AG04450 (cell line): ENCODE measurements around the gene NR2C1. TPM values are rescaled to one million over a fixed set of nuclear protein-coding genes. Genes with fewer than 3 reads are reported as not detected.

ENCODE experiments used
- CTCF ChIA-PET: fragments of 300-600, 350-600 bp; formaldehyde crosslinking; extraction: SDS; loops from one replicate; lab custom pipeline; 2022; ENCODE audit warnings: antibody characterized with exemption, inconsistent platforms; lab: Charles Lee
- POLR2A ChIA-PET: fragments of 350-600 bp; formaldehyde crosslinking; extraction: SDS; loops from one replicate; lab custom pipeline; 2021; ENCODE audit warnings: antibody characterized with exemption, inconsistent platforms; lab: Yijun Ruan, JAX
- DNase-seq: peaks from one replicate; pipeline ENCODE4 v3.0.0-alpha.2; 2011; ENCODE audit warnings: low read depth, low spot score
- H3K27ac ChIP-seq: one replicate; pipeline ENCODE4 v1.5.1; 2012; ENCODE audit warnings: low read depth, low read length, control low read depth
- H3K27me3 ChIP-seq: one replicate; pipeline ENCODE4 v1.6.0; 2012; ENCODE audit warnings: low read length; ENCODE audit not compliant: control insufficient read depth, insufficient read depth
- H3K4me3 ChIP-seq: 2 replicates; pipeline ENCODE4 v1.5.1; 2011; ENCODE audit warnings: mild to moderate bottlenecking, low read depth, low read length, control low read depth
- H3K9me3 ChIP-seq: 2 replicates; pipeline ENCODE4 v1.5.1; 2012; ENCODE audit warnings: low read length; ENCODE audit not compliant: control insufficient read depth, insufficient read depth
- CTCF ChIP-seq: IDR thresholded peaks from 2 replicates; pipeline ENCODE4 v1.5.1; 2011; ENCODE audit warnings: low read depth, low read length, control low read depth, inconsistent platforms
- polyA plus RNA-seq: library from polyadenylated mRNA; depleted of rRNA; stranded (reverse); fragments of >200 nt; gene quantifications from 2 replicates; pipeline ENCODE4 v1.2.3, GENCODE V29; 2011

The NR2C1 gene
- polyA plus RNA-seq, 1 experiment: 32.8 TPM

GRCh38 chr12:95014554-95014953 is 58.9 kb downstream of the NR2C1 start:
- no peak for DNase-seq
- H3K4me3 ChIP-seq: no peak overlapping the region
- no peaks in the 10 kb centered on the region for H3K9me3 ChIP-seq
- no peaks in the 10 kb centered on the region for H3K27me3 ChIP-seq
- TF ChIP-seq CTCF: no peak
- no peak overlapping the region for H3K27ac ChIP-seq
- POLR2A ChIA-PET: no interaction called here
- CTCF ChIA-PET: no interaction called here

DNA sequence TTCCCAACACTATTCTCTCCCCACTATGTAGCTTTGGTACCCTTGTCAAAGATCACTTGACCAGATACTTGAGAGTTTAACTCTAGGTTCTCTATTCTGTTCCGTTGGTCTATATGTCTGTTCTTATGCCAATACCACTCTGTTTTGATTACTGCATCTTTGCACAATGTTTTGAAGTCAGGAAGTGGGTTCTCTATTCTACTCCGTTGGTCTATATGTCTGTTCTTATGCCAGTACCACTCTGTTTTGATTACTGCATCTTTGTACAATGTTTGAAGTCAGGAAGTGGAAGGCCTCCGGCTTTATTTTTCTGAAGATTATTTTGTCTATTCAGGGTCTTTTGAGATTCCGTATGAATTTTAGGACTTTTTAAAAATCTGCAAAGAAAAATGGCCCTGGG is 67.2 kb downstream of the NR2C1 start:
- peaks cover 11% of the 10 kb centered on the region for H3K9me3 ChIP-seq
- no peak for TF ChIP-seq CTCF
- H3K27me3 ChIP-seq: no peaks in the 10 kb centered on the region
- no peak for DNase-seq
- H3K27ac ChIP-seq: no peak overlapping the region
- H3K4me3 ChIP-seq: no peak overlapping the region
- ChIA-PET CTCF (no interaction called here), POLR2A (no interaction called here)

DNA sequence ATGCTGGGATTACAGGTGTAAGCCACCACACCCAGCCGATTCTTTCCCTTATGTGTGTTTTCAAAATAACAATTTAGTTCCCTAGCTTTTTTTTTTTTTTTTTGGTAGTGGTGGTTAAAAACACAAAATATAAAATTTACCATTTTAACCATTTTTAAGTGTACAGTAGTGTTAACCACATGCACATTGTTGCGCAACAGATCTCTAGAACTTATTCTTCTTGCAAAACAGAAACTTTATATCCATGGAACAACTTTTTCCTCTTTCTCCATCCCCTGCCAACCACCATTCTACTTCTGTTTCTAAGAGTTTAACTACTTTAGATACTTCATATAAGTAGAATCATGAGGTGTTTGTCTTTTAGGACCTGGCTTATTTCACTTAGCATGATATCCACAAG is 68.8 kb downstream of the NR2C1 start:
- Histone ChIP-seq H3K4me3 (no peak overlapping the region), H3K27ac (no peak overlapping the region), H3K9me3 (peaks cover 11% of the 10 kb centered on the region), H3K27me3 (no peaks in the 10 kb centered on the region)
- POLR2A ChIA-PET: interaction anchor here (1.7 kb wide), 1 partner anchor 11 kb away, joined by 7 read pairs; no protein-coding TSS in a partner anchor
- no peak for DNase-seq
- CTCF ChIA-PET: no interaction called here
- TF ChIP-seq CTCF: no peak

- no peaks in the 10 kb centered on the region for H3K27me3 ChIP-seq
- H3K4me3 ChIP-seq: peak overlapping the region; percentile 90
- POLR2A ChIA-PET: interaction anchor here (0.5 to 1.7 kb wide), 7 partner anchors 10 to 563 kb away, joined by 3 to 9 read pairs (median 7); no protein-coding TSS in a partner anchor
- peaks cover 11% of the 10 kb centered on the region for H3K9me3 ChIP-seq
- DNase-seq: no peak
- CTCF ChIA-PET: interaction anchor here (1.2 kb wide), 1 partner anchor 69 kb away, joined by 7 read pairs; the partner anchor contains the start of gene NR2C1
- H3K27ac ChIP-seq: peak overlapping the region; percentile 39
- TF ChIP-seq CTCF: no peak
These were observed 69.5 kb downstream of the NR2C1 start for GRCh38 chr12:95003921-95004272.

DNA sequence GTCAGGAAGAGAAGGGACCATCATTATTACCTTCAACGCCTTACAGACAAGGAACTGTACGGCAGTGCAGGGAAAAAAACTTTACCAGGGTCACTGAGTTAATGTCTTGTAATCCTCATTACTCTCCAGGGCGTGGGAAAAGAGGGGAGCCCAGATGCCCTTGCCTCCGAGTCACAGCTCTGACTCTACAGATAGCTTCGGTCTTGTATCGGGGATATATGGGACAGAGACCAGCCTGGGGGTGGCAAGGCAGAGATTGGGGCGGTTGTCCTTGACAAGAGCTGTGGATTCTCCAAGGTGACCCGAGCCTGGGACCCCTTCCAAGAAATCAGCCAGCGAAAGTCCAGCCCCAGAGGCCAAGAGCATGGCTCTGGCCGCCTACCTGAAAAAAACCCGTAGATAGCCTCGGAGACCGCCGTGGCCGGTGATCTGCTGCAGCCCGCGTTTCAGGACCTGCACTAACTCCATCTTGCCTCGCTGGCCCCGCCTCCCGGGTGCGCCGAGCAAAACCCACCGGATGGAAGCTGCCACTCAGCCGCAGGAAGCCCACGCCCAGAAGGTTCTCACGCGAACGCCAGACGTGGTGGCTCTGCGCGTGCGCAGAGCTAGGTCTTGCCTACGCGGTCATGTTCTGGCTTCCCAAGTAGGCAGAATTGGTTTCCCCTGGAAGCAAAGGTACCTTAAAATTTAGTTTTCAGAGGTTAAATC is 70.1 kb downstream of the NR2C1 start, which contains the start of gene NDUFA12:
NDUFA12 (minus strand) TSS at position 485 of the 708 bp plus-strand sequence; CDS start at position 468, 17 bp downstream.
- CTCF ChIA-PET: interaction anchor here (1.2 kb wide), 1 partner anchor 70 kb away, joined by 7 read pairs; the partner anchor contains the start of gene NR2C1
- POLR2A ChIA-PET: interaction anchor here (0.5 to 1.7 kb wide), 9 partner anchors 9 to 1491 kb away, joined by 3 to 9 read pairs (median 7); no protein-coding TSS in a partner anchor

More for the DNA sequence above, 70.1 kb downstream of the NR2C1 start, which contains the start of gene NDUFA12:
- peaks cover 6% of the 10 kb centered on the region for H3K9me3 ChIP-seq
- peak within 1 kb of the TSS; percentile 39 for H3K27ac ChIP-seq
- no peak for TF ChIP-seq CTCF
- peak; percentile 92 for DNase-seq
- no peaks in the 10 kb centered on the region for H3K27me3 ChIP-seq
- H3K4me3 ChIP-seq: peak within 1 kb of the TSS; percentile 90
